Natural killer cell (primary cell): ENCODE measurements around the gene SYNJ2. TPM values are rescaled to one million over a fixed set of nuclear protein-coding genes. Genes with fewer than 3 reads are reported as not detected.

Experiments used
- ATAC-seq, 3 donors: fragments of 150-1000 bp in 2 of 3; fragments of 200-7000 bp in 1 of 3; cut with Tn5 transposase; 1 replicate in 1 of 3; 2 replicates in 2 of 3; pipeline ENCODE4 v1.10.0; 2021; ENCODE audit warnings: mild to moderate bottlenecking in 2 of 3, moderate library complexity in 2 of 3
- DNase-seq, 2 donors: peaks; one replicate each; pipeline versions ENCODE4 v3.0.0 to v3.0.0-alpha.2; 2013 to 2021; ENCODE audit warnings: mixed read lengths in 1 of 2
- H3K27ac ChIP-seq: one replicate; pipeline ENCODE4 v1.5.1; 2013; ENCODE audit warnings: mild to moderate bottlenecking, low read length
- H3K27me3 ChIP-seq: one replicate; pipeline ENCODE4 v1.6.1; 2013; ENCODE audit warnings: low read length; ENCODE audit not compliant: control insufficient read depth, insufficient read depth
- H3K36me3 ChIP-seq: one replicate; pipeline ENCODE4 v1.6.1; 2013; ENCODE audit warnings: low read length; ENCODE audit not compliant: control insufficient read depth, insufficient read depth
- H3K4me1 ChIP-seq: one replicate; pipeline ENCODE4 v1.6.1; 2013; ENCODE audit warnings: low read length; ENCODE audit not compliant: control insufficient read depth, insufficient read depth
- H3K4me3 ChIP-seq: one replicate; pipeline ENCODE4 v1.5.1; 2013; ENCODE audit warnings: low read length
- H3K9me3 ChIP-seq: one replicate; pipeline ENCODE4 v1.6.1; 2013; ENCODE audit warnings: low read length; ENCODE audit not compliant: control insufficient read depth, insufficient read depth
- H3K27ac Mint-ChIP-seq, 2 donors: one replicate each; pipeline ENCODE4 v1.8.0; 2022; ENCODE audit warnings: mild to moderate bottlenecking in 2 of 2, mixed read lengths in 2 of 2, moderate library complexity in 1 of 2
- H3K27me3 Mint-ChIP-seq, 2 donors: one replicate each; pipeline ENCODE4 v1.8.0; 2022; ENCODE audit warnings: low read depth in 2 of 2, mixed read lengths in 2 of 2
- H3K36me3 Mint-ChIP-seq: one replicate; pipeline ENCODE4 v1.8.0; 2022; ENCODE audit warnings: mixed read lengths
- H3K4me1 Mint-ChIP-seq, 2 donors: one replicate each; pipeline ENCODE4 v1.8.0; 2022; ENCODE audit warnings: mixed read lengths in 2 of 2
- H3K4me3 Mint-ChIP-seq: one replicate; pipeline ENCODE4 v1.8.0; 2022; ENCODE audit warnings: mild to moderate bottlenecking, moderate library complexity, mixed read lengths
- H3K9me3 Mint-ChIP-seq, 2 donors: one replicate each; pipeline ENCODE4 v1.8.0; 2022; ENCODE audit warnings: mixed read lengths in 2 of 2
- whole genome bisulfite sequencing: methylation state at CpG from one replicate; pipeline ENCODE4 v1.1.7; 2013; ENCODE audit warnings: missing lambda C conversion rate; ENCODE audit not compliant: insufficient coverage; 5-methylcytosine and 5-hydroxymethylcytosine counted together
- intact Hi-C: fragments of 100-400 bp; cut with micrococcal nuclease; formaldehyde crosslinking; loops from one replicate; pipeline ENCODE4 v1.14.2; 2022
- total RNA-seq, 4 donors: library from RNA; stranded (reverse); fragments of 120-200 nt in 1 of 4; gene quantifications; one replicate each; pipeline versions ENCODE4 v1.2.3 to v1.2.4, GENCODE V29; 2013 to 2022
- TF ChIP-seq, protein P1 (sequence below): fragments of 200-600 bp; IDR thresholded peaks from one replicate; pipeline ENCODE4 v1.8.0; 2022; ENCODE audit warnings: antibody characterized with exemption

SYNJ2 gene
- total RNA-seq, 3 donors from 2014 or later (not counting 1 experiment from before 2014, with no cell fraction given) = 24.4 to 47.0 (median 28.0) TPM

DNA sequence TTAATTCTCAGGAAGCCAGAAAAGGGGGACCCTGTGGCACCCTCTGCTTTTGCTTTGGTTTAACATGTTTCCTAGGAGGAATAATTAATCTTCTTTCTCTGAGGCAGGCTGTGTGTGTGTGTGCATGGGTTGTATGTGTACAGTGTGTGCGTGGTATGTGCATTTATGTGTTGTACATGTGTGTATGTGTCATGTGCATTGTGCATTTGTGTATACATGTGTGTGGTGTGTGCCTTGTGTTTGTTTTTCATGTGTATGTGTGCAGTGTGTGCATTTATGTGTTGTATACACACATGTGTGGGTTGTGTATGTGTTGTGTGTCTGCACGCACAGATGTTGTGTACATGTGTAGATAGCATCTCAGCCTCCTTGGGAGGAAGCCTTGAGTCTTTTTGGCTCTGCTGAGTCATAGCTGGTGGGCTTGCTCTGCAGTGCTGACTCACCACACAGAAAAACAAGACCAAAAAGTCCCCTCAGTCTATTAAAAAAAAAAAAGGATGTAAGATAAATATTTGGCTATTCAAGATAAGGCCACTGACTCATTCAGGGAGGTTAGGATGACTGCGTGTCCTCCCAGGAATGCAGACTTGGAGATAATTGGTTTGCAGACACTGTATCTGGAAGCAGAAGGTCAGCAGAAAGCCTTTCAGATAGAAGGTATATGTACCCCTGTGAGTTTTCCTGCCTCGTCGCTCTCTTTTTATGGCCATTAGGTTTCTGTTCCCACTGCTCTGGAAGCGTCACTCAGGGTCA, 58.6 kb downstream of the SYNJ2 start:
- Mint-ChIP-seq H3K27ac (no peak overlapping the region), H3K9me3 (no peaks in the 10 kb centered on the region), H3K4me3 (no peak overlapping the region), H3K27me3 (no peaks in the 10 kb centered on the region), H3K4me1 (peaks cover 0 to 29% of the 10 kb centered on the region in 2 donors), H3K36me3 (no peaks in the 10 kb centered on the region)
- intact Hi-C loops = no loop called here
- DNase-seq = no peak
- Histone ChIP-seq H3K9me3 (no peaks in the 10 kb centered on the region), H3K4me3 (no peak overlapping the region), H3K4me1 (no peaks in the 10 kb centered on the region), H3K27ac (no peak overlapping the region), H3K36me3 (peaks cover 7% of the 10 kb centered on the region), H3K27me3 (no peaks in the 10 kb centered on the region)
- peak in 2 of 3 donors; percentile 36 to 50 for ATAC-seq
- 59% methylated on average over 6 of the region's 6 CpGs for WGBS
- TF ChIP-seq, protein P1, sequence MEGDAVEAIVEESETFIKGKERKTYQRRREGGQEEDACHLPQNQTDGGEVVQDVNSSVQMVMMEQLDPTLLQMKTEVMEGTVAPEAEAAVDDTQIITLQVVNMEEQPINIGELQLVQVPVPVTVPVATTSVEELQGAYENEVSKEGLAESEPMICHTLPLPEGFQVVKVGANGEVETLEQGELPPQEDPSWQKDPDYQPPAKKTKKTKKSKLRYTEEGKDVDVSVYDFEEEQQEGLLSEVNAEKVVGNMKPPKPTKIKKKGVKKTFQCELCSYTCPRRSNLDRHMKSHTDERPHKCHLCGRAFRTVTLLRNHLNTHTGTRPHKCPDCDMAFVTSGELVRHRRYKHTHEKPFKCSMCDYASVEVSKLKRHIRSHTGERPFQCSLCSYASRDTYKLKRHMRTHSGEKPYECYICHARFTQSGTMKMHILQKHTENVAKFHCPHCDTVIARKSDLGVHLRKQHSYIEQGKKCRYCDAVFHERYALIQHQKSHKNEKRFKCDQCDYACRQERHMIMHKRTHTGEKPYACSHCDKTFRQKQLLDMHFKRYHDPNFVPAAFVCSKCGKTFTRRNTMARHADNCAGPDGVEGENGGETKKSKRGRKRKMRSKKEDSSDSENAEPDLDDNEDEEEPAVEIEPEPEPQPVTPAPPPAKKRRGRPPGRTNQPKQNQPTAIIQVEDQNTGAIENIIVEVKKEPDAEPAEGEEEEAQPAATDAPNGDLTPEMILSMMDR = no peak

DNA sequence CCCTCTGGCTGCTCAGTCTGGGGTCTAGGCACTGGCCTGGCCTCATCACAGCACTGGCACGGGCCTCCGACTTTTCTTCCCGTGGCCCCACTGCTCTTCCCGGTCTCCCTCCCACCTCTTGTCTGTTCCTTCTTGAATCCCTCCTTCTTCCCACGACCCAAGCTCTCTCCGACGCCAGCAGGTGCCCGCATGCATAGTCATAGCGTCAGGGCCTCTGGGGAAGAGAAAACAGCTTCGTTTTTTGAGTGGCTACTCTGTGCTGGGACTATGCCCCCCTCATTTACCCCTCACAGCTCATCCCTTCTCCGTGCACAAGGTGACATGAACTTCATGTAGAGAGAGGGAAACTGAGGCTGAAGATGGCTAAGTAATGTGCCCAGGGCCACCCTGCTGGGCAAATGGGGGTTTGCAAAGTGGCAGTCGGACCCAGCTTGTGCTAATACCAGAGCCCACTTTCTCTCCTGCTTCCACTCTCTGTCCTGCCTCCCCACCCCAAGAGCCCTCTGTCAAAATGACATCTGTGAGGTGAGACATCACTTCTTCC, 59.2 kb downstream of the SYNJ2 start:
- intact Hi-C loops = no loop called here
- no peaks in the 10 kb centered on the region for H3K27me3 Mint-ChIP-seq
- H3K9me3 Mint-ChIP-seq = no peaks in the 10 kb centered on the region
- no peaks in the 10 kb centered on the region for H3K36me3 Mint-ChIP-seq
- no peaks in the 10 kb centered on the region for H3K9me3 ChIP-seq
- H3K27ac Mint-ChIP-seq = no peak overlapping the region
- no peak overlapping the region for H3K27ac ChIP-seq
- no peak overlapping the region for H3K4me3 ChIP-seq
- WGBS = 84% methylated on average over 11 of the region's 12 CpGs
- H3K4me3 Mint-ChIP-seq = no peak overlapping the region
- peaks cover 6 to 33% of the 10 kb centered on the region in 2 donors for H3K4me1 Mint-ChIP-seq
- ATAC-seq (no peak), DNase-seq (no peak)
- TF ChIP-seq, protein P1 = no peak
- H3K27me3 ChIP-seq = no peaks in the 10 kb centered on the region
- peaks cover 7% of the 10 kb centered on the region for H3K36me3 ChIP-seq
- H3K4me1 ChIP-seq = no peaks in the 10 kb centered on the region

DNA sequence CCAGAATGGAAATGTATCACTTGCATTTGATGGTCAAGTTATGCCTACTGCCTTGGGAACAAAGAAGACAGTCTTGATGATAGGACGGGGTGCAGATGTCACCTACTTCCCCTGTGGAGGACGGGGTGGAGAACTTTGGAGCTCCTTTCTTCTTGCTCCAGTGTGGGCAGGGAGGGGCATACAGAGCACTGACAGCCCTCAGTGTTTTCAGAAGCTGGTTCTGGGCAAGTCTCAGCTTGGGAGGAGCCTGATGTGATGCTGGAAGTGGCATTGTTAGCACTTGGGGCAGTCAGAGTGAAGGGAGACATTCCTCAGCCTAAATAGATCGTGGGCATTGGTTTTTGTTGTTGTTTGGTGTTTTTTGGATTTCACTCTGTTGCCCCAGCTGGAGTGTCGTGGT, 59.7 kb downstream of the SYNJ2 start:
- WGBS = 88% methylated on average over 4 of the region's 4 CpGs
- Histone ChIP-seq H3K27me3 (no peaks in the 10 kb centered on the region), H3K4me1 (peaks cover 3% of the 10 kb centered on the region), H3K9me3 (no peaks in the 10 kb centered on the region), H3K36me3 (peaks cover 7% of the 10 kb centered on the region), H3K4me3 (no peak overlapping the region), H3K27ac (no peak overlapping the region)
- Mint-ChIP-seq H3K4me1 (peaks cover 11 to 33% of the 10 kb centered on the region in 2 donors), H3K9me3 (no peaks in the 10 kb centered on the region), H3K27me3 (no peaks in the 10 kb centered on the region), H3K4me3 (no peak overlapping the region), H3K36me3 (no peaks in the 10 kb centered on the region), H3K27ac (no peak overlapping the region)
- TF ChIP-seq, protein P1 = no peak
- ATAC-seq = no peak
- intact Hi-C loops = no loop called here
- DNase-seq = no peak
